Measurements from ENCODE around the gene ARMC9. TPM values are rescaled to one million over a fixed set of nuclear protein-coding genes. Genes with fewer than 3 reads are reported as not detected.

Gene ARMC9
- total RNA-seq, 1 experiment from 2014 or later: 16.4 TPM

DNA sequence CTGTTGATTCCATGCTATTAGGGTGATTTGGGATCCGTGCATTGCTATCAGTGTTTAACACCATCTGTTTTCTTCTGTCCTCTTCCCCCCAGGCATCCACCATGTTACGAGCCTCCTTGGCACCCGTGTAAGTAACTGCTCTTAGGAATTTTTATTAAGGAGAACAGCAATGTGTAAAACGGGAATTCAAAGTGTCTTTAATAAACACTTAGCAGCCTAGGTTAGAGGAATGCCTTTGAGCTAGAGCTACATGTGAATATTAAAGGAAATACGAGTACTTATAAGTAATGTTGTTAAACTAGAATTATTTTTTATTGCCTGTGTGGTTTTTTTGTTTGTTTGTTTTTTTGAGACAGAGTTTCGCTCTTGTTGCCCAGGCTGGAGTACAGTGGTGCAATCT is 58.1 kb downstream of the ARMC9 start:
- ATAC-seq (no peak), DNase-seq (ENCODE audit: low read depth, low spot score) (no peak)
- ChIA-PET CTCF (no interaction called here), RAD21 (ENCODE audit: low non-redundant PET in 1 of 2, low total read pairs in 2 of 2, uncharacterized antibody in 2 of 2, unreplicated experiment in 2 of 2) (no interaction called here), POLR2A (no interaction called here)
- peaks cover 0 to 9% of the 10 kb centered on the region in 2 experiments; a peak in 1 of 4 replicates for H3K4me1 ChIP-seq (ENCODE audit: control insufficient read depth in 1 of 2, insufficient read depth in 2 of 2, low read length in 2 of 2)
- H3K4me2 ChIP-seq (ENCODE audit: low read length): no peak overlapping the region
- no peaks in the 10 kb centered on the region for H3K79me2 ChIP-seq (ENCODE audit: insufficient read depth, low read length)
- H3K27me3 ChIP-seq (ENCODE audit: insufficient read depth, low read length): no peaks in the 10 kb centered on the region
- H2AFZ ChIP-seq (ENCODE audit: low read depth, low read length, poor library complexity, severe bottlenecking): no peak overlapping the region
- intact Hi-C loops (cut with micrococcal nuclease): no loop called here
- H3K36me3 ChIP-seq (ENCODE audit: control insufficient read depth in 1 of 2, insufficient read depth in 2 of 2, low read length in 2 of 2): no peaks in the 10 kb centered on the region; a peak in 1 of 4 replicates
- no peak for TF ChIP-seq CEBPB (IDR thresholded peaks at IDR 0.05; ENCODE audit: low read depth)
- no peak for TF ChIP-seq RAD21 (IDR thresholded peaks at IDR 0.05; ENCODE audit: low read depth)
- TF ChIP-seq JUND (IDR thresholded peaks at IDR 0.05): no peak
- no peak for TF ChIP-seq EGR1 (IDR thresholded peaks at IDR 0.05; ENCODE audit: low read depth)
- TF ChIP-seq TCF7L2 (IDR thresholded peaks at IDR 0.05; ENCODE audit: borderline replicate concordance, extremely low read depth, insufficient read depth, insufficient read length): no peak
- no peak for TF ChIP-seq YY1 (IDR thresholded peaks at IDR 0.05; ENCODE audit: extremely low read depth, insufficient replicate concordance, low read depth, low read length)
- TF ChIP-seq ZFX (IDR thresholded peaks at IDR 0.05): no peak
- TF ChIP-seq CBX3 (IDR thresholded peaks at IDR 0.05; ENCODE audit: low read depth): no peak
- TF ChIP-seq SIN3A (IDR thresholded peaks at IDR 0.05; ENCODE audit: low read depth): no peak
- no peak for TF ChIP-seq EZH2phosphoT487 (IDR thresholded peaks at IDR 0.05; ENCODE audit: borderline replicate concordance)
- TF ChIP-seq SRF (IDR thresholded peaks at IDR 0.05; ENCODE audit: low read depth): no peak
- TF ChIP-seq SP1 (IDR thresholded peaks at IDR 0.05; ENCODE audit: low read depth): no peak
- TF ChIP-seq EZH2 (IDR thresholded peaks at IDR 0.05): no peak
- TF ChIP-seq, protein P1, sequence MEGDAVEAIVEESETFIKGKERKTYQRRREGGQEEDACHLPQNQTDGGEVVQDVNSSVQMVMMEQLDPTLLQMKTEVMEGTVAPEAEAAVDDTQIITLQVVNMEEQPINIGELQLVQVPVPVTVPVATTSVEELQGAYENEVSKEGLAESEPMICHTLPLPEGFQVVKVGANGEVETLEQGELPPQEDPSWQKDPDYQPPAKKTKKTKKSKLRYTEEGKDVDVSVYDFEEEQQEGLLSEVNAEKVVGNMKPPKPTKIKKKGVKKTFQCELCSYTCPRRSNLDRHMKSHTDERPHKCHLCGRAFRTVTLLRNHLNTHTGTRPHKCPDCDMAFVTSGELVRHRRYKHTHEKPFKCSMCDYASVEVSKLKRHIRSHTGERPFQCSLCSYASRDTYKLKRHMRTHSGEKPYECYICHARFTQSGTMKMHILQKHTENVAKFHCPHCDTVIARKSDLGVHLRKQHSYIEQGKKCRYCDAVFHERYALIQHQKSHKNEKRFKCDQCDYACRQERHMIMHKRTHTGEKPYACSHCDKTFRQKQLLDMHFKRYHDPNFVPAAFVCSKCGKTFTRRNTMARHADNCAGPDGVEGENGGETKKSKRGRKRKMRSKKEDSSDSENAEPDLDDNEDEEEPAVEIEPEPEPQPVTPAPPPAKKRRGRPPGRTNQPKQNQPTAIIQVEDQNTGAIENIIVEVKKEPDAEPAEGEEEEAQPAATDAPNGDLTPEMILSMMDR (IDR thresholded peaks at IDR 0.05 in 2 of 3, conservative IDR thresholded peaks at IDR 0.05 in 1 of 3; ENCODE audit: borderline replicate concordance in 1 of 3, insufficient read depth in 1 of 3, low read depth in 2 of 3, low read length in 2 of 3): no peak
- no peak for TF ChIP-seq REST (IDR thresholded peaks at IDR 0.05; ENCODE audit: low read depth)
- TF ChIP-seq MAX (IDR thresholded peaks at IDR 0.05): no peak
- TF ChIP-seq POLR2AphosphoS5 (IDR thresholded peaks at IDR 0.05; ENCODE audit: low read depth, low read length): no peak
- H3K9ac ChIP-seq (ENCODE audit: low read length): no peak overlapping the region
- H3K4me3 ChIP-seq (replicated peaks in 1 of 2; ENCODE audit: low read depth in 1 of 2, low read length in 2 of 2): no peak overlapping the region
- no peak overlapping the region for H3K27ac ChIP-seq (ENCODE audit: low read depth, low read length)
- H4K20me1 ChIP-seq (ENCODE audit: insufficient read depth): no peaks in the 10 kb centered on the region
- H3K9me2 ChIP-seq (ENCODE audit: insufficient read depth): no peaks in the 10 kb centered on the region
- BruUV-seq (replicated peaks): no TSS peak
- H3K9me3 ChIP-seq (ENCODE audit: control insufficient read depth in 1 of 2, insufficient read depth in 1 of 2, low read depth in 1 of 2, low read length in 2 of 2): no peaks in the 10 kb centered on the region
